GM10266 (cell line): ENCODE measurements around the gene NDFIP1.

ENCODE experiments used
- DNase-seq: peaks from one replicate; pipeline ENCODE4 v3.0.0; 2012; ENCODE audit errors: extremely low spot score
- CTCF ChIP-seq: IDR thresholded peaks from 2 replicates; pipeline ENCODE4 v1.5.1; 2012; ENCODE audit warnings: mild to moderate bottlenecking, low read depth; ENCODE audit not compliant: control insufficient read depth, insufficient read depth; ENCODE audit errors: missing control alignments

The NDFIP1 gene

GRCh38 chr5:142202282-142202681 is 93.7 kb downstream of the NDFIP1 start:
- TF ChIP-seq CTCF: no peak
- DNase-seq: no peak
